ENCODE data around the gene FRA10AC1.
"Not testable (repeated sequence)": the region's sequence is repeated elsewhere in the genome, so short reads cannot be mapped to it uniquely, and the experiment has no call there.

FRA10AC1 gene

DNA sequence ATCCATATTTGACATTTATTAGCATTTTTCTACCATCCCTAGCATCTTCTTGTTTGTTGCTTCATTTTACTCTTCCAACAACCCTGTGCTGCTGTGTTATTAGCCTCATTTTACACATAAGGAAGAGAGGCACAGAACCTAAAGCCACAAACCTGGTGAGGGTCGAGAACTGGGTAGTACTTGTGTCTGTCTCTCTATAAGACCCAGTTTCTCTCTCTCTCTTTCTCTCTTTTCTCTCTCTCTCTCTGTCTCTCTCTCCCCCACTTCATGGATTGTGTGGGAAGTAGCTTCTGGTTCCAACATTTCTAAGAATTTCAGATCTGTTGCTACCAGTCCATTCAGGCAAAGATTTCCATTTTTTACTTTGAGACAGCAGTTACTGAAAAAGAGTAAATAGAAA is 1.4 kb upstream of the FRA10AC1 start:
- no peak for DNase-seq (ENCODE audit: extremely low read depth in 1 of 2, low read depth in 1 of 2)

GRCh38 chr10:93703066-93703465 is 674 bp upstream of the FRA10AC1 start:
- no peak for DNase-seq (ENCODE audit: extremely low read depth in 1 of 2, low read depth in 1 of 2)

DNA sequence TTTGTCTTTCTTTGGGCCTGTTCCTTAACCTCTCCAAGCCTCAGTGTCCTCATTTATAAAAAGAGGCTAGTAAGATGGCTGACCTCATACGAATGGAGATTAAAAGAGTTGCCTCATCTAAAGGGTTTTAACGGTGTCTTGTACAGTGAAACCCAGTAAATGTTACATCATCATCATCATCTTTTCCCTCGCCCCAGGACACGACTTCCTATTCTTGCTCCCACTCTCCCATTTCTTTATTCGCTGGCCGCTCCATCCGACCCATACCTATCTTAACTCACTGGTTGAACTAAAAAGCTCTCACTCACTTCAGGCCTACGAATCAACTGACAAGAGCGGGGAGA is 554 bp downstream of the FRA10AC1 start:
- no peak for DNase-seq (ENCODE audit: extremely low read depth in 1 of 2, low read depth in 1 of 2)

DNA sequence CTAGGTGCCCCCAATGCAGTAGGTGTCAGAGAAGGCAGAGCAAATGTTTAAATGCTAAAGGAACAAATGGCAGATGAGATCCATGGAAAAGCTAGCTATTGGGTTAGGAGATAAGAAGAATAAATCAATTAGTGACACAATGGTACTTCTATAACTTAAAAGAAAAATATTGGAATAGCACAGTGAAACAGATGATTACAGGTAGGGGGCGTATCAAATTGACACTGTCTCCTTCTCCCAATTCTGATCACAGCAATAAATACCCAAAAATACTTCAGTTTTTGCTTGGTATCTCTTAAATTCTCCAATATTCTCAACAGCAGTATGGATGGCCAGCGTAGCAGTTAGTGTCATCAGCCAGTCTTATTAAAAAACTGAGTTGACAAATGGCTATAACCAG is 5.2 kb downstream of the FRA10AC1 start:
- no peak for DNase-seq (ENCODE audit: extremely low read depth in 1 of 2, low read depth in 1 of 2)

- not testable (repeated sequence) for DNase-seq (ENCODE audit: extremely low read depth in 1 of 2, low read depth in 1 of 2)
Observed at GRCh38 chr10:93696582-93696981, 5.8 kb downstream of the FRA10AC1 start.

DNA sequence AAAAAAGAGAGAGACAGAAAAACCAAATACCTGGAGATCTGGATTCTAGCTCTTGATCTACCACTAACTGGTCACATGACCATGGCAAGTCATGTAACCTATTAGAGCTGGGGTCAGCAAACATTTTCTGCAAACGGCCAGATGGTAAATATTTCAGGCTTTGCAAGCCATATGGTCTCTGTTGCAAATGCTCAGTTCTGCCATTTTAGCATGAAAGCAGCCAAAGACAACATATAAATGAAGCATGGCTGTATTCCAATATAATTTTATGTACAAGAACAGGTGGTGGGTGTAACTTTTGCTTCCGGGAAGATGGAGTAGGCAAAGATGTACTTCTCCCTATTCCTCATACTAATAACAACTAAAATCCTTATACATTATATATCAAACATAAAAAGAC is 6.7 kb downstream of the FRA10AC1 start:
- DNase-seq (ENCODE audit: extremely low read depth in 1 of 2, low read depth in 1 of 2): no peak

GRCh38 chr10:93687737-93688136 is 14.7 kb downstream of the FRA10AC1 start:
- no peak for DNase-seq (ENCODE audit: extremely low read depth in 1 of 2, low read depth in 1 of 2)

DNA sequence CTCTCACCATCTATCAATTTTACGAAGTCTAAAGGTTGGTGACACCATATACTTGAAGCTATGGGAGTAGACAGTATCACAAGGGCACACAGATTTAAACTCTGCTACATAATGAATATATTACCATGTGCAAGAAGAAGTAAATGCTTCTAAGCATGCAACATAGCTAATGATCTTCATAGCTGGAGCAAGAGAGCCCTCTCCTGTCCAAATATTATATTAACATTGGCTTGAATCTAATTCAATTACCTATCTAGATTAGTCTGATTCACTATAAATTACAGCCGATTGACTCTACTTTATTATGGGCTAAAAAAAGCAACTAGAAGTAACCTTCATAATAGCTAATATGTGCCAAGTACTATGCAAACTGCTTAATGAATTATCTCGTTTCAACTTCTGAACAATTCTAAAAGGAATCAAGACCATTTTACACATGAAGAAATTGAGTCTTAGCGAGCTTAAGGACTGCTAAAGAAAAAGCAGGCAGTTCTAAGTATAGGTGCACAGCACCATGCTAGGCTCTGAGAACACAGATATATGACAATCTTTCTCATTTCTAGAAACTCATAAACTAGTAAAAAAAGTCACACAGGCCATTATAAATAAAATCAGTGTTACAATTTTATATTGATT is 21.9 kb downstream of the FRA10AC1 start:
- no peak for DNase-seq (ENCODE audit: extremely low read depth in 1 of 2, low read depth in 1 of 2)

DNA sequence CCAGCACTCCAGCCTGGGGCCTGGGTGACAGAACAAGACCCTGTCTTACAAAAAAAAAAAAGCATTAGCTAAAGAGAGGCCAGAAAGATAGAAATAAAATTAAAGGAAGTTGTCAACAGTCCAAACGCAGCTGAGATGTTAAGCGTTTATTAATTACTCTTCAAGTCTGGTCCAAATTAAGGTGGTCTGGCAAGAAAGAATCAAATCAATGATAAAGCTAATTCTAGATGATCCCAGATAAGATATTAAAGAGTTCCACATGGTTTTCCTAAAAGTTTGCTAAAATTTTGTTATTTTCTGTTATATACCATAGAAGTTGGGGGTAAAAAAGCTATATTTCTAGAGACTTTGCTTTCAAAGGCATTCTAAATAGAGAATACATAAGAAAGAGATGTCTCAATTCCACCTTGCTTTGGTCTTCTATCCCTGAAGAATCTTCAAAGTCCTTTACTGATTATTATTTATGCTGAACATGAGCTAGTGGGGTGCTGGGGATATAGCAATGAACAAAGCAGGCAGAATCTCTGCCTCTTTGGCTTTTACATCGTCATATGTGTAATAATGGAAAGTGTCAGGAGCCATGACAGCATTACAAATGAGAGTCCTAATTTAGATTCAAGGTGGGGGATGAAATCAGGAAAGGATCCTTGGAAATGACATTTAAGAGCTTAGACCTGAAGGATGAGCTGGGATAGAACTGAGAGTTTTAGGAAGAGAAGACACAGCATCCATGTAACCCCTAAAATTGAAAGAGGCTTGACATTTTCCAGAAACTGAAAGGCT is 23.4 kb downstream of the FRA10AC1 start:
- no peak for DNase-seq (ENCODE audit: extremely low read depth in 1 of 2, low read depth in 1 of 2)

- DNase-seq (ENCODE audit: extremely low read depth in 1 of 2, low read depth in 1 of 2): no peak
Observed at GRCh38 chr10:93678386-93678785, 24.0 kb downstream of the FRA10AC1 start.

- no peak for DNase-seq (ENCODE audit: extremely low read depth in 1 of 2, low read depth in 1 of 2)
Observed at GRCh38 chr10:93673791-93674190, 28.6 kb downstream of the FRA10AC1 start.

- DNase-seq (ENCODE audit: extremely low read depth in 1 of 2, low read depth in 1 of 2): no peak
Observed at GRCh38 chr10:93672890-93673289, 29.5 kb downstream of the FRA10AC1 start.

GRCh38 chr10:93672022-93672678 is 30.2 kb downstream of the FRA10AC1 start:
- no peak for DNase-seq (ENCODE audit: extremely low read depth in 1 of 2, low read depth in 1 of 2)

GRCh38 chr10:93671042-93671441 is 31.4 kb downstream of the FRA10AC1 start:
- DNase-seq (ENCODE audit: extremely low read depth in 1 of 2, low read depth in 1 of 2): no peak

DNA sequence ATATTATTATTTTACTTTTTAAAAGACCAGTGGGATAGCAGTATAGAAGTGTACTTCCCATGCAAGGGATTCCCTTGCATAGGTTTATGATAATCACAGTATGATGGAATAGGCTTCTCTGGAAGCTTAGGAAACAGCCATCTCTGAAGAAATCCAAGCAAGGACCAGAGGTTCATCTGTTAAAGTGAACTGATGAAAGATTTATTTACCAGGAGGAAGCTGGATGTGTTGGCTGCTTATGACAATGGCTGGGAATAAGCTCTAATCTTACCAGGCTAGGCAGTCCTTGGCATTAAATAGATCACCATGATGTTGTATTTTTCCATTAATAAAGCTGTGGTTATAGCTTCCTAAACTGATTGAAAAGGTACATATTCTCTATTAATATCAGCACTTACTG is 32.0 kb downstream of the FRA10AC1 start:
- DNase-seq (ENCODE audit: extremely low read depth in 1 of 2, low read depth in 1 of 2): no peak

GRCh38 chr10:93667795-93668194 is 34.6 kb downstream of the FRA10AC1 start:
- no peak for DNase-seq (ENCODE audit: extremely low read depth in 1 of 2, low read depth in 1 of 2)

DNA sequence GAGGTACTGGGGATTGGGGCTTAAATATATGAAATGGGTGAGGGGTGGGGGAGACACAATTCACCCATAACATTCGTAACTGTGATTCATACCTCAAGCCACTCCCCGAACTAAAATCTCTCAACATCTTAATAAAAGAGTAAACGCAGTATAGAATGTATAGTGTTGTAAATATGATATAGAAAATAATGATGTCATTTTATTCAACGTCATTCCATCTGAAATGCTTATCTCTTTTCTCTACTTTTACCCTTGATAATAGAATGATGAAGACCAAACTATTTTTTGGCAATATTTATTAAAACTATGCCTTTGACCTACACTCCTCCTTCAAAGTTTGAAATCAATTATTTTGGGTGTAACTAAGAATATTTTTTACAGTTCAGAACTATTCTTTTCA is 36.4 kb downstream of the FRA10AC1 start:
- DNase-seq (ENCODE audit: extremely low read depth in 1 of 2, low read depth in 1 of 2): no peak

GRCh38 chr10:93657757-93658156 is 44.6 kb downstream of the FRA10AC1 start:
- no peak for DNase-seq (ENCODE audit: extremely low read depth in 1 of 2, low read depth in 1 of 2)

DNA sequence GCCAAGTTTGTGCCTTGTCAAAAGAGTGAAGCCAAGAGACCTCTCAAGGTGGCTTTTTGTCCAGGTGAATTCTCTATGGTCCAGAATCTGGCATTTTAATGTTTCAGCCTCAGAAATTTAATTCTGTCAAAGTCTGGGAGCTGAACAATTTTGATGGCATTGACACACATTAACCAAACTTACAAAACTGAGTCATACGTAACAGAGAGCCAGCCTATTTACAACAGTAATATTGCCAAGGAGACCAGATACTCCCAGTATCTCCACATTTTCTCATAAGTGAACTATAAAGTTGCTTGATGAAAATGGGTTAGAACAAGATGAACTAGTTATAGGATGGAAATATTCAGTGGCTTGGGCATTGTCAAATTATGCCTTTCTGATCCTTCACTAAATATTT is 46.2 kb downstream of the FRA10AC1 start:
- no peak for DNase-seq (ENCODE audit: extremely low read depth in 1 of 2, low read depth in 1 of 2)

- no peak for DNase-seq (ENCODE audit: extremely low read depth in 1 of 2, low read depth in 1 of 2)
Observed at GRCh38 chr10:93654201-93654600, 48.2 kb downstream of the FRA10AC1 start.

GRCh38 chr10:93652857-93653256 is 49.5 kb downstream of the FRA10AC1 start:
- no peak for DNase-seq (ENCODE audit: extremely low read depth in 1 of 2, low read depth in 1 of 2)

GRCh38 chr10:93639791-93640190 is 62.6 kb downstream of the FRA10AC1 start:
- no peak for DNase-seq (ENCODE audit: extremely low read depth in 1 of 2, low read depth in 1 of 2)

Measured in stimulated activated CD8-positive, alpha-beta memory T cell treated with anti-CD3 and anti-CD28 coated beads, Interleukin-7, amount 100 ng/mL, for 48 hours (primary cell).